ENCODE measurements around the gene SLC30A4. TPM values are rescaled to one million over a fixed set of nuclear protein-coding genes. Genes with fewer than 3 reads are reported as not detected.

SLC30A4 gene
- total and polyA plus RNA-seq, 4 donors, result 1.0 to 7.8 (median 2.9) TPM

DNA sequence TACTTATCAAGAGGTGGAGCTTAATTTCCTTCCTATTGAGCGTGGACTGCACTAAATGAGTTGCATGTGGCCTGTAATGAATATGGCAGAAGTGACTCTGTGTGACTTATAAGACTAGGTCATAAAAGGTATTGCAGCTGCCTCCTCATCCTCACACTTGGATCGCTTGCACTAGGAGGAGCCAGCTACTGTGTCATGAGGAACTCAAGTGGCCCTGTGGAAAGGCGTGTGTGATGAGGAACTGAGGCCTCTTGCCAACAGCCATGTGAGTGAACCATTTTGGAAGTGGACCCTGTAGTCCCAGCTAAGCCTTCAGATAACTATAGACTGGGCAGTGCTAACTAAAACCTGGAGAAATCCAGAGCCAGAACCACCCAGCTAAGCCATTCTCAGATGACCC, 7.1 kb upstream of the SLC30A4 start:
- WGBS, 2 donors, result 73 to 77% methylated on average over 3 of the region's 3 CpGs
- Histone ChIP-seq H3K9ac (ENCODE audit: insufficient read depth in 1 of 2, low read length in 2 of 2) (no peak overlapping the region), H3K4me3 (no peak overlapping the region), H3K4me1 (ENCODE audit: control insufficient read depth in 5 of 5, insufficient read depth in 5 of 5, low read length in 5 of 5) (no peaks in the 10 kb centered on the region), H3K36me3 (ENCODE audit: control insufficient read depth in 4 of 4, insufficient read depth in 4 of 4, low read length in 4 of 4) (no peaks in the 10 kb centered on the region), H3K9me3 (ENCODE audit: control insufficient read depth in 4 of 4, insufficient read depth in 3 of 4, low read length in 3 of 4) (no peaks in the 10 kb centered on the region), H3K27me3 (ENCODE audit: control insufficient read depth in 3 of 3, insufficient read depth in 3 of 3, low read length in 2 of 3) (no peaks in the 10 kb centered on the region), H3K27ac (ENCODE audit: low read depth in 1 of 2, low read length in 1 of 2) (no peak overlapping the region)
- ATAC-seq (ENCODE audit: insufficient read depth, low FRiP score) (no peak), DNase-seq (no peak)
- TF ChIP-seq, protein P1, sequence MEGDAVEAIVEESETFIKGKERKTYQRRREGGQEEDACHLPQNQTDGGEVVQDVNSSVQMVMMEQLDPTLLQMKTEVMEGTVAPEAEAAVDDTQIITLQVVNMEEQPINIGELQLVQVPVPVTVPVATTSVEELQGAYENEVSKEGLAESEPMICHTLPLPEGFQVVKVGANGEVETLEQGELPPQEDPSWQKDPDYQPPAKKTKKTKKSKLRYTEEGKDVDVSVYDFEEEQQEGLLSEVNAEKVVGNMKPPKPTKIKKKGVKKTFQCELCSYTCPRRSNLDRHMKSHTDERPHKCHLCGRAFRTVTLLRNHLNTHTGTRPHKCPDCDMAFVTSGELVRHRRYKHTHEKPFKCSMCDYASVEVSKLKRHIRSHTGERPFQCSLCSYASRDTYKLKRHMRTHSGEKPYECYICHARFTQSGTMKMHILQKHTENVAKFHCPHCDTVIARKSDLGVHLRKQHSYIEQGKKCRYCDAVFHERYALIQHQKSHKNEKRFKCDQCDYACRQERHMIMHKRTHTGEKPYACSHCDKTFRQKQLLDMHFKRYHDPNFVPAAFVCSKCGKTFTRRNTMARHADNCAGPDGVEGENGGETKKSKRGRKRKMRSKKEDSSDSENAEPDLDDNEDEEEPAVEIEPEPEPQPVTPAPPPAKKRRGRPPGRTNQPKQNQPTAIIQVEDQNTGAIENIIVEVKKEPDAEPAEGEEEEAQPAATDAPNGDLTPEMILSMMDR (IDR thresholded peaks at IDR 0.05; ENCODE audit: control extremely low read depth, extremely low read depth), result no peak

DNA sequence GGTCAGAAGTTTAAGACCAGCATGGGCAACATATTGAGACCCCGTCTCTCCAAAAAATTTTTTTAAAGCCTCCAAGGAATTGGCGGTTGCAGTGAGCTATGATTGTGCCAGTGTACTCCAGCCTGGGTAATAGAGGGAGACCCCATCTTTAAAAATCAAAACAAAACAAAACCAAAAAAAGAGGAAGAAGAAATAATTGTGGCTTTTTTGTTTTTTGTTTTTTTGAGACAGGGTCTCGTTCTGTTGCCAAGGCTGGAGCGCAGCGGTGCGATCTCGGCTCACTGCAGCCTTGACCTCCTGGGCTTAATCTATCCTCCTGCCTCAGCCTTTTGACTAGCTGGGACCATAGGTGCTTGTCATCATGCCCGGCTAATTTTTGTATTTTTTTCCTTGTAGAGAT, 4.5 kb upstream of the SLC30A4 start:
- H3K9me3 ChIP-seq (ENCODE audit: control insufficient read depth in 4 of 4, insufficient read depth in 3 of 4, low read length in 3 of 4), result no peaks in the 10 kb centered on the region
- H3K36me3 ChIP-seq (ENCODE audit: control insufficient read depth in 4 of 4, insufficient read depth in 4 of 4, low read length in 4 of 4), result no peaks in the 10 kb centered on the region
- peaks cover 0 to 5% (median 0%) of the 10 kb centered on the region in 5 donors for H3K4me1 ChIP-seq (ENCODE audit: control insufficient read depth in 5 of 5, insufficient read depth in 5 of 5, low read length in 5 of 5)
- TF ChIP-seq, protein P1 (IDR thresholded peaks at IDR 0.05; ENCODE audit: control extremely low read depth, extremely low read depth), result no peak
- H3K27ac ChIP-seq (ENCODE audit: low read depth in 1 of 2, low read length in 1 of 2), result no peak overlapping the region
- DNase-seq, result no peak
- 70 to 84% methylated on average over 8 of the region's 8 CpGs for WGBS, 2 donors
- H3K4me3 ChIP-seq, result no peak overlapping the region
- H3K27me3 ChIP-seq (ENCODE audit: control insufficient read depth in 3 of 3, insufficient read depth in 3 of 3, low read length in 2 of 3), result no peaks in the 10 kb centered on the region
- no peak overlapping the region for H3K9ac ChIP-seq (ENCODE audit: insufficient read depth in 1 of 2, low read length in 2 of 2)
- ATAC-seq (ENCODE audit: insufficient read depth, low FRiP score), result no peak

DNA sequence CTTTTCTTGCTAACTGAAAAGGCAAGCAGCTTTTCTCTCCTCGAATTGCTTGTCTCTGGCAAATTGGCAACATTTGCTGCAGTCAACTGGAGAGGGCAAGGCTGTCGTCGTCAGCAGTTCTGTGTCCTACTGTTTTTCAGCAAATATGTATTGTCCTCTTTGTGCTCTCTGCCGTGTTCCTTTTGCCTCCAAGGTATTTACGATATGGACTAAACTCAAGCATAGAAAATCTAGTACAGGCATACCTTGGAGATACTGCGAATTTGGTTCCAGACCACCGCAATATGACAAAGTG, 558 bp upstream of the SLC30A4 start:
- Histone ChIP-seq H3K27ac (ENCODE audit: low read depth in 1 of 2, low read length in 1 of 2) (peak overlapping the region; percentile 68 to 88), H3K27me3 (ENCODE audit: control insufficient read depth in 3 of 3, insufficient read depth in 3 of 3, low read length in 2 of 3) (no peaks in the 10 kb centered on the region), H3K4me3 (peak overlapping the region; percentile 63), H3K9ac (ENCODE audit: insufficient read depth in 1 of 2, low read length in 2 of 2) (peak overlapping the region in 1 of 2 donors; percentile 63), H3K36me3 (ENCODE audit: control insufficient read depth in 4 of 4, insufficient read depth in 4 of 4, low read length in 4 of 4) (peaks cover 0 to 1% (median 0%) of the 10 kb centered on the region in 4 donors), H3K4me1 (ENCODE audit: control insufficient read depth in 5 of 5, insufficient read depth in 5 of 5, low read length in 5 of 5) (peaks cover 0 to 20% (median 6%) of the 10 kb centered on the region in 5 donors), H3K9me3 (ENCODE audit: control insufficient read depth in 4 of 4, insufficient read depth in 3 of 4, low read length in 3 of 4) (no peaks in the 10 kb centered on the region)
- 24 to 33% methylated on average over 7 of the region's 7 CpGs for WGBS, 2 donors
- TF ChIP-seq, protein P1 (IDR thresholded peaks at IDR 0.05; ENCODE audit: control extremely low read depth, extremely low read depth), result no peak
- DNase-seq, result peak in 1 of 3 donors; percentile 72
- ATAC-seq (ENCODE audit: insufficient read depth, low FRiP score), result no peak

Data from lung (tissue), 12 donors.